BJ (cell line): ENCODE data around the gene SUMO4. TPM values are rescaled to one million over a fixed set of nuclear protein-coding genes. Genes with fewer than 3 reads are reported as not detected.

Experiments
- CTCF ChIA-PET: fragments of 350-600 bp; formaldehyde crosslinking; extraction: SDS; loops from one replicate; lab custom pipeline; 2021; ENCODE audit warnings: antibody characterized with exemption, inconsistent platforms; lab: Yijun Ruan, JAX
- POLR2A ChIA-PET: fragments of 300-600 bp; sonication (Branson Sonifier 250); formaldehyde crosslinking; extraction: SDS; loops from one replicate; lab custom pipeline; 2021; ENCODE audit warnings: antibody characterized with exemption; lab: Charles Lee
- DNase-seq: peaks from one replicate; pipeline ENCODE4 v3.0.0-alpha.2; 2011; ENCODE audit warnings: low read depth
- H3K27me3 ChIP-seq: 2 replicates; pipeline ENCODE4 v1.6.0; 2011; ENCODE audit warnings: low read length; ENCODE audit not compliant: control insufficient read depth, insufficient read depth
- H3K36me3 ChIP-seq: 2 replicates; pipeline ENCODE4 v1.5.1; 2011; ENCODE audit warnings: low read length; ENCODE audit not compliant: control insufficient read depth, insufficient read depth
- H3K4me3 ChIP-seq: 2 replicates; pipeline ENCODE4 v1.5.1; 2011; ENCODE audit warnings: low read depth, mild to moderate bottlenecking, control low read depth, low read length
- polyA plus RNA-seq: library from polyadenylated mRNA; depleted of rRNA; stranded (reverse); fragments of >200 nt; gene quantifications from 2 replicates; pipeline ENCODE4 v1.2.3, GENCODE V29; 2011
- TF ChIP-seq, protein P1 (sequence below): IDR thresholded peaks from 2 replicates; pipeline ENCODE4 v1.5.1; 2011; ENCODE audit warnings: low read depth, mild to moderate bottlenecking, control low read depth, inconsistent platforms, low read length, moderate library complexity; ENCODE audit not compliant: insufficient read depth

The SUMO4 gene
- polyA plus RNA-seq, 1 experiment: not detected

DNA sequence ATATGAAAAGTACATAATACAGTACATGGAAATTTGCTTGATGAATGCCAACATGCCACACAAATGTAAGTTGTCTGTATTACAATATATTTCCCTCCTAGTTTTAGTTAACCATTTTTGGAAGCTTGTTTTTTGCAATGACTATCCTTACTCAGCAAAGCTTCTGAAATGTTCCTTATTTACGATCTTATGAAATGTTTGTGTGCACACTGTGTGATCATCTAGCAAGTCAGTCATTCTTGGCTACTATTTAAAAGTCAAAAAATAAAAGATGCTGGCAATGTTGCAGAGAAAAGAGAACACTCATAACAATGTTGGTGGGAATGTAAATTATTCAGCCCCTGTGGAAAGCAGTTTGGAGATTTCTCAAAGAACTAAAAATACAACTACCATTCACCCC lies 33.8 kb downstream of the SUMO4 start:
- TF ChIP-seq, protein P1, sequence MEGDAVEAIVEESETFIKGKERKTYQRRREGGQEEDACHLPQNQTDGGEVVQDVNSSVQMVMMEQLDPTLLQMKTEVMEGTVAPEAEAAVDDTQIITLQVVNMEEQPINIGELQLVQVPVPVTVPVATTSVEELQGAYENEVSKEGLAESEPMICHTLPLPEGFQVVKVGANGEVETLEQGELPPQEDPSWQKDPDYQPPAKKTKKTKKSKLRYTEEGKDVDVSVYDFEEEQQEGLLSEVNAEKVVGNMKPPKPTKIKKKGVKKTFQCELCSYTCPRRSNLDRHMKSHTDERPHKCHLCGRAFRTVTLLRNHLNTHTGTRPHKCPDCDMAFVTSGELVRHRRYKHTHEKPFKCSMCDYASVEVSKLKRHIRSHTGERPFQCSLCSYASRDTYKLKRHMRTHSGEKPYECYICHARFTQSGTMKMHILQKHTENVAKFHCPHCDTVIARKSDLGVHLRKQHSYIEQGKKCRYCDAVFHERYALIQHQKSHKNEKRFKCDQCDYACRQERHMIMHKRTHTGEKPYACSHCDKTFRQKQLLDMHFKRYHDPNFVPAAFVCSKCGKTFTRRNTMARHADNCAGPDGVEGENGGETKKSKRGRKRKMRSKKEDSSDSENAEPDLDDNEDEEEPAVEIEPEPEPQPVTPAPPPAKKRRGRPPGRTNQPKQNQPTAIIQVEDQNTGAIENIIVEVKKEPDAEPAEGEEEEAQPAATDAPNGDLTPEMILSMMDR: no peak
- no peak for DNase-seq
- ChIA-PET CTCF (interaction anchor here (1.0 to 4.4 kb wide), 7 partner anchors 13 to 407 kb away, joined by 3 to 67 read pairs (median 7); no protein-coding TSS in a partner anchor), POLR2A (interaction anchor here (0.6 to 0.8 kb wide), 2 partner anchors 400 to 402 kb away, joined by 3 to 4 read pairs; no protein-coding TSS in a partner anchor)
- H3K36me3 ChIP-seq: no peaks in the 10 kb centered on the region
- peaks cover 3% of the 10 kb centered on the region for H3K27me3 ChIP-seq
- no peak overlapping the region for H3K4me3 ChIP-seq

DNA sequence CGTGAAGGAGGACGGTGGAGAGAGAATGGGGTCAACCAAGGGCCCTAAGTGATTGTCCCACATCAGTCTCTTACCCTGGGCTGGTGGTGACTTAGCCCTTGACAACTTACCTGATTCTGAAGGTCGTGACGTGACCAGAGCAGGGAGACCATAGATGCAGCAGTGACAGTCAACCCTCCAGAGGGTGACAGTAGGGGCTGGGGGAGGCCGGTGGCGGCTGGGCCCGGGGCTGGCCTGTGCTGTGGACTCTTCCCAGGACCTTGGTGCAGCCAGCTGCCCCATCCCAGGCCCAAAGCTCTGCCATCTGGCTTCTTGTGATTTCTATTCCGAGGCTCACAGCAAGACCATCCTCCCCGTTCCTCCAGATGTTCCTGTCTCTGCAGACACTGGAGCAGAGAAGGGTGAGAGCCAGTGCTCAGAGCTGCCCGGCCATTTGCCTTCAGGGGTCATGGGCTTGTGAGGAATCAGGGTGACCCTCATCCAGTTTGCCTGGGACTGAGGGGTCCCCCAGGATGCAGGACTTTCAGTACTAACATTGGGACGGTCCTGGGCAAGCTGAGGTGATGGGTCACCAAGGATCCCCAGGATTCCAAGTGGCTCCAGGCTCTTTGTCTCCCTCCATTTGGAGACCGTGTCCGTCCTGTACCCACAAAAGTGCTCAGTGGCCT lies 36.0 kb downstream of the SUMO4 start:
- TF ChIP-seq, protein P1: no peak
- POLR2A ChIA-PET: no interaction called here
- no peak overlapping the region for H3K4me3 ChIP-seq
- peaks cover 2% of the 10 kb centered on the region; the same call in 1 of the 2 replicates for H3K27me3 ChIP-seq
- DNase-seq: no peak
- no peaks in the 10 kb centered on the region for H3K36me3 ChIP-seq
- CTCF ChIA-PET: interaction anchor here (1.5 kb wide), 1 partner anchor 10 kb away, joined by 7 read pairs; no protein-coding TSS in a partner anchor

DNA sequence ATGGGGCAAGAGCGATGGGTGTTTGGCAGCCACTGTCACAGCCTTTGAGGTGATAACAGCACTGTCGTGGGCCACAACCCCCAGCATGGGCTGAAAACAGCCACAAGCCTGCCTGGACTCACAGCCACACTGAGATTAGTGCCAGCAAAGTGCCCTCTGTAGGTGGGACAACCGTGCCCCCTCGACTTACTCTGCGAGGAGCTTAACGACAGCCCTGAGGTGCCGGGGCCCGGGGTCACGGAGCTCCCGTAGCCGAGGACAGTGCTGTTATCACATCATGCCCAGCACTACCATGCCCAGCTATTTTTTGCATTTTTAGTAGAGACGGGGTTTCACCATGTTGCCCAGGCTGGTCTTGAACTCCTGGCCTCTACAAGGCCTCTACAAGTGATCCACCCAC lies 36.6 kb downstream of the SUMO4 start:
- TF ChIP-seq, protein P1: no peak

DNA sequence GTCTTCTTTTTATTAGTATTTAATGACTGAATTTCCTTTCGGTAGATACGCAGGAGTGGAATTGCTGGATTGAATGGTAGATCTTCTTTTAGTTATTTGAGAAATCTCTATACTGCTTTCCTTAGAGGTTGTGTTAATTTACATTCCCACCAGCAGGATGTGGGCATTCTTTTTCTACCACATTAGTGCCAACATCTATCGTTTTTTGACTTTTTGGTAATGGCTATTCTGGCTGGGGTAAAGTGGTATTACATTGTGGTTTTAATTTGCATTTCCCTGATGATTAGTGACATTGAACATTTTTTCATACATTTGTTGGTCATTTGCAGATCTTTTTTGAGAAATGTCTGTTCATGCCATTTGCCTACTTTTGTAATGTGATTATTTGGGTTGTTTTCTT lies 37.1 kb downstream of the SUMO4 start:
- ChIA-PET POLR2A (no interaction called here), CTCF (interaction anchor here (1.5 kb wide), 1 partner anchor 9 kb away, joined by 7 read pairs; no protein-coding TSS in a partner anchor)
- Histone ChIP-seq H3K4me3 (no peak overlapping the region), H3K27me3 (peaks cover 2% of the 10 kb centered on the region; the same call in 1 of the 2 replicates), H3K36me3 (no peaks in the 10 kb centered on the region)
- DNase-seq: no peak
- TF ChIP-seq, protein P1: 0 out of 2 replicates have a peak, but pooled peaks have one; percentile 8

More for the DNA sequence above, 36.6 kb downstream of the SUMO4 start:
- Histone ChIP-seq H3K4me3 (no peak overlapping the region), H3K36me3 (no peaks in the 10 kb centered on the region), H3K27me3 (peaks cover 2% of the 10 kb centered on the region; the same call in 1 of the 2 replicates)
- no peak for DNase-seq
- ChIA-PET POLR2A (no interaction called here), CTCF (interaction anchor here (1.5 kb wide), 1 partner anchor 9 kb away, joined by 7 read pairs; no protein-coding TSS in a partner anchor)

DNA sequence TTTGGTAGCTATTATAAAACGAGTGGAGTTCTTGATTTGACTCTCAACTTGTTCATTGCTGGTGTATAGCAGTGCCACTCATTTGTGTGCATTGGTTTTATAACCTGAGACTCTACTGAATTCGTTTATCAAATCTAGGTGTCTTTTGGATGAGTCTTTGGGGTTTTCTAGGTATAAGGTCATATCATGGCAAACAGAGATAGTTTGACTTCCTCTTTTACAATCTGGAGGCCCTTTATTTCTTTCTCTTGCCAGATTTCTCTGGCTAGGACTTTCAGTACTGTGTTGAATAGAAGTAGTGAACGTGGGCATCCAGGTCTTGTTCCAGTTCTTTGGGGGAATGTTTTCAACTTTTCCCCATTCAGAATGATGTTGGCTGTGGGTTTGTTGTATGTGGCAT lies 38.8 kb downstream of the SUMO4 start:
- CTCF ChIA-PET: interaction anchor here (0.7 kb wide), 1 partner anchor 15 kb away, joined by 3 read pairs; no protein-coding TSS in a partner anchor
- TF ChIP-seq, protein P1: no peak
- H3K4me3 ChIP-seq: no peak overlapping the region
- no peak for DNase-seq
- no peaks in the 10 kb centered on the region for H3K36me3 ChIP-seq
- POLR2A ChIA-PET: no interaction called here
- peaks cover 2% of the 10 kb centered on the region; the same call in 1 of the 2 replicates for H3K27me3 ChIP-seq
